HK-2 (cell line): ENCODE results near the gene TP53RK.

Source experiments
- DNase-seq: peaks from one replicate; pipeline ENCODE4 v3.0.0-alpha.2; 2018; ENCODE audit not compliant: unreplicated experiment

Gene TP53RK

DNA sequence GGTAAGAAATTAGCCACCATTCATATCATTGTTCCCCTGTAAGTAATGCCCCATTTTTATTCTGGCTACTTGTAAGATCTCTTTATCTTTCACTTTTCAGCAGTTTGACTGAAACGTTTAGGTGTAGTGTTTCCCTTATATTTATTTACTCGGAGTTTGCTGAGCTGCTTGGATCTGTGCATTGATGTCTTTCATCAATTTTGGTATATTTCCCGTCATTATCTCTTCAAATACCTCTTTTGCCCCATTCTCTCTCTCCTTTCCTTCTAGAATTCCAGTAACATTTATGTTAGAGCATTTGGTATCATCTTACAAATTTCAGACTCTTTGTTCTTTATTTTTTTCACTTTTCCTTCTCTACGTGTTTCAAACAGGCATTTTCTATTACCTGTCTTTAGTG lies 28.8 kb downstream of the TP53RK start:
- no peak for DNase-seq

DNA sequence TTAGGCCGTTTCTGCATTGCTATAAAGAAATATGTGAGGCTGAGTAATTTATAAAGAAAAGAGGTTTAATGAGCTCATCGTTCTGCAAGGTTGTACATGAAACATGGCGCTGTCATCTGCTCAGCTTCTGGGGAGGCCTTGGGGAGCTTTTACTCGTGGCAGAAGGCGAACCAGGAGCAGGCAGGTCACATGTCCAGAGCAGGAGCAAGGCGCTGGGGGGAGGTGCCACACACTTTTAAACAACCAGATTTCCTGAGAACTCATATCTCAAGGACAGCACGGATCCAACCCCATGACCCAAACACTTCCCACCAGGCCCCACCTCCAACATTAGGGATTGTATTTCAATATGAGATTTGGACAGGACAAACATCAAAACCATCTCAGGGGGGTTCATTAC lies 31.6 kb downstream of the TP53RK start:
- DNase-seq: no peak

DNA sequence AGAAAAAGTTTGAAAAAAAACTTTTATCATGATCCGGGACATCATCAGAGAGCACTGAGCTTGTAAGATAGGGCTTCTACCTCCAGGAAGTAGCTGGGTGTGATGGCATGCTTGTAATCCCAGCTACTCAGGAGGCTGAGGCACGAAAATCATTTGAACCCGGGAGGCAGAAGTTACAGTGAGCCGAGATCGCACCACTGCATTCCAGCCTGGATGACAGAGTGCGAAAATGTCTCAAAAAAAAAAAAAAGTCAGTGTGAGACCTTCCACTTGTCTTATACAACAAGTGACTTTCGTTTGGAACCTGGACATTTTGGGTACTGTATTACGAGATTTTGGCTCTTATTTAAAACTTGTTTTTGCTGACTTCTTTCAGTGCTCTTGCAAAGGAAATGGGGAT lies 32.1 kb downstream of the TP53RK start:
- DNase-seq: no peak

DNA sequence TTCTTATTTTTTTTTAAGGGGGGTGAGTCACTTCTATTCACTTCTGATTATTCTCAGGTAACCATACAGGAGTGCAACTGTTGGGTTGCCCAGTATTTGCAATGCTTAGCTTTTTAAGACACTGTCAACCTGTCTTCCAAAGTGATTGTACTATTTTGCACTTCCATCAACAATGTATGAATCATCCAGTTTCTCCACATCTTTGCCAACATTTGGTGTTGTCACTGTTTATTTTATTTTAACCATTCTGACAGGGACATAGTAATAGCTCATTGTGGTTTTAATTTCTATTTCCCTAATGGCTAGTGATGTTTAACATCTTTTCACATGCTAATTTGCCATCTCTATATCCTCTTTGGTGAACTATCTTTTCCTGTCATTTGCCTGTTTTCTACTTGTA lies 36.5 kb downstream of the TP53RK start:
- DNase-seq: no peak

- DNase-seq: no peak
Measured at GRCh38 chr20:46651091-46651962, 37.9 kb downstream of the TP53RK start, which contains the start of gene SLC13A3. Gene SLC13A3, minus strand, starts transcription at chr20:46651459. Its CDS starts 38 bp downstream, at chr20:46651421.

DNA sequence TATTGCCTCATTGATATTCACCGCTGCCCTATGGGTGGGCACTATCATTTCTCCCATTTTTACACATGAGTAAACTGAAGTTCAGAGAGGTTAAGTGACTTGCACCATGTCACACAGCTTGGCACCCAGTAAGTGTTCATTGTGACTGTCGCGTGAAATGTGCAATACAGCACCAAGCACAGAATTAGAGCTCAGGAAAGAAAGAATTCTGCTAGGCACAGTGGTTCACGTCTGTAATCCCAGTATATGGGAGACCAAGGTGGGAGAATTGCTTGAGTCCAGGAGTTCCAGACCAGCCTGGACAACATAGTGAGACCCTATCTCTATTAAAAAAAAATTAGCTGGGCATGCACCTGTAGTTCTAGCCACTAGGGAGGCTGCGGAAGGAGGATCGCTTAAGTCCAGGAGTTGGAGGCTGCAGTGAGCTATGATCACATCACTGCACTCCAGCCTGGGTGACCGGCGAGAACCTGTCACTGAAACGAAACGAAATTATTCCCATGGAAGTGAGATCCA lies 38.6 kb downstream of the TP53RK start:
- DNase-seq: no peak

DNA sequence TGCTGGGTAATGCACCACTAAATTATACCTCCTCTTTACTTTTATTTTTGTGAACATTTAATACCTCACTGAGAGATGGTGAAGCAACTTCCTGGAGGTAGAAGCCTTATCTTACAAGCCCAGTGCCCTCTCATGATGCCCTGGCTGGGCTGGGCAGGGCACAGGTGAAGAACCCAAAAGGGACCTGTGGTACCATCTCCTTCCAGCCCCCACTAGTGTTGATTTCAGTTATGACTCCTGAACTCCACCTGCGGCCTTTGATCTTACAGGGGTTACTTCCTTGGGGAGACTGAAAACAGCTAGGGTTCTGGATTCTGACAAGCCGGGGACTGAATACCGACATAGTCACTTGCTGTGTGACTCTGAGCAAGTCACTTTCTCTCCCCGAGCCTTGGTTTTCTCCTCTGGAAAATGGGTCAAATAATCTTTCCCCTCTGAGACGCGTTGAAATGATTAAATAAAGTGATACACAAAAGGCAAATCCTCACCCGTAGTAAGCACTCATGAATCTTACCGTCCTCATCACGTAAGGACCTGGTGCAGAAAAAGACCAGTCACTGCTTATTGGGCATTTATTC lies 39.2 kb downstream of the TP53RK start:
- DNase-seq: no peak

- no peak for DNase-seq
Measured at GRCh38 chr20:46649650-46649949, 39.6 kb downstream of the TP53RK start.

DNA sequence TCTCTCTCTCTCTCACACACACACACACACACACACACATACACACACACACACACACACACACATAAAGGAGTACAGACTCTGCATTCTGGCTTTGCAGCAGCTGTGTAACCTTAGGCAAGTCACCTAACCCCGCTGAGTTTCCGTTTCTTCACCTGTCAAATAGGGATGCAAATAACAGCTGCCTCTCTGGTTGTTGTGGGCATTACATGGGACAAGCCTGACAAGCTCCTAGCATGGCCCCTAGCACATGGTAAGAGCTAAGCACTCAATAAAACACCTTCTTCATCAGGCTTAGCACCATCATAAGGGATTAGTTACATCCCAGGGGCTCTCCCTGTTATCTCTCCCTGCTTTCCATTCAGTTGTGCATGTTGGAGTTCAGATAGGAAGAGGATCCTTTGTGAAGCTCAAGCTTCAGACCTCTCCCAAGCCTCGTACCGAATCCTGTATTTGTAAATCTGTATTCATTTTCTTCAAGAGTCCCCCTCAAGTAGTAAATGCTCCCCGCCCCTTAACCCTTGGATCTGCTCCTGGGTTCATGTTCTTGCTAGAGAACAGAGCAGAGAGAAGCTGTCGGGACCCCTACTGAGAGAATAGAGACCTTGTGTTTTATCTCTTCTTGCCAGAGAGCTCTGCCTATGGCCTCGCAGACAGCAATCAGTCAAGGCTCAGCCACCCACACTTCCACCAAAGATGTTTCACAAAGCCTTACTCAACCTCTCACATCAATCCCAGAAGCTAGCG lies 40.2 kb downstream of the TP53RK start:
- DNase-seq: no peak

GRCh38 chr20:46647469-46647868 lies 41.8 kb downstream of the TP53RK start:
- DNase-seq: no peak

GRCh38 chr20:46646659-46647380 lies 42.4 kb downstream of the TP53RK start:
- no peak for DNase-seq

GRCh38 chr20:46646122-46646521 lies 43.1 kb downstream of the TP53RK start:
- no peak for DNase-seq

- DNase-seq: no peak
Measured at GRCh38 chr20:46644733-46645132, 44.5 kb downstream of the TP53RK start.

GRCh38 chr20:46644160-46644559 lies 45.1 kb downstream of the TP53RK start:
- no peak for DNase-seq

- DNase-seq: no peak
Measured at GRCh38 chr20:46642969-46643343, 46.3 kb downstream of the TP53RK start.

DNA sequence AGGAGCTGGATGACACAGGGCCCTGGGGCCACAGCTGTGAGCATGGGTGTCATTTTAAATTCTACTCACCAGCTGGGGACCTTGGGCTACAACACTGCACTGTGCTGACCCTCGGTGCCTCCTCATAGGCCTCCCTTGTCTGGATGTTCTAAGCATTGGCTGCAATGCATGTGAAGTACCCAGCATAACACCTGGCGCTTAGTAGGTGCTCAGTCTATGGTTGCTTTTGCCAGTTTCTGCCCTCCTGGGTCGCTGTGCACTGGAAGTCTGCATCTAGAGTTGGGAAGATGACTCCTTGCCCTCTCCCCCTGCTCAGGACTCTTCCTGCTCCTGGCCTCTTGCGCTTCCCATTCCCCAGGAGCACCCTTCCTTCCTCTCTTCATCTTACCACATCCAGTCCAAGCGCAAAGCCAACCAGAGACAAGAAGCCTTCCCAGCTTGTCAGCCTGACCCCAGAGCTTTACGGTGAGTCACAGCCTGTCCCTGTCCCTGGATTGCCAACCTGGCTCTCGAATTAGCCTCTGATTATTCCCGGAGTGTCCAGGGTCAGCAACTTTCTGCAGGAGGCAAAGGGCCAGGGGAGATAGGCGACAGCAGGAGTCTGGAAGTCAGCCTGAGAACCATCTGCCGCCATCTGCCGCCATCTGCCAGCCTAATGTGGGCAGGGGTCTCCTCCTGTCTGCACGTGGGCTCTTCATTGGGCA lies 46.8 kb downstream of the TP53RK start:
- no peak for DNase-seq

DNA sequence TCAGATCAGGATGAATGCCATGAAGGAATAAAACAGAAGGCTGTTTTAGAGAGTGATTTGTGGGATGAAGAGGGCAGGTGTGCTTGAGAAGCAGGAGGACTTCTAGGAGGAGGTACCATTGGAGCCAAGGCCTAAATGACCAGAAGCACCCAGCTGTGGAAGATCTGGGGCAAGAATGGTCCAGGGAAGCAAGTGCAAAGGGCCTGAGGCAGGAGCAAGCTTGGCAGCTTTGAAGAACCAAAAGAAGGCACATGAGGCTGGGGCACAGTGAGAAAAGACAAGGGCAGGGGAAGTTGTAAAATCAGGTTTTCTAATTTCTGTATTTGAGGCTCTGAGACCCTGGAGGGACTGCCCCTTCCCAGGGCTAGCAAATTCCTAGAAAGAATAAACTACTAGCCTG lies 47.8 kb downstream of the TP53RK start:
- DNase-seq: no peak

GRCh38 chr20:46640536-46641311 lies 48.5 kb downstream of the TP53RK start:
- no peak for DNase-seq

DNA sequence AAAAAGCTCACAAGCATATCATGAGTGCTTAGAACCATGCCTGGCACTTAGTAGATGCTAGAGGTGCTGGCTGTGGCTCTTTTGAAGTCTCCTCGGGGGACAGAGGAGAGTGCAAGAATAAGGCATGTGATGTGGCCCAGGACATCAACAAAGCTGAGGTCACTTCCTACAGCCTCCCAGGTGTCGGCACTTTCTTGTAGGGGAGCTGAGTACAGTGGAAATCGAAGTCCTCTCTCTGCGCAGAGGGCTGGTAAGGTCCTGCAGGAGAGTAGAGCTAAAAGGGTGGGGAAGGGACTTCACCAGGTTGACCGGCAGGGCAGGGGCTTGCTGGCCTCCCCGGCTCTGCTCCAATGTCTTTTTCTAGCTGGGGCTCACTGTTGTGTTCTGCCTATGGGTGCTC lies 49.2 kb downstream of the TP53RK start:
- no peak for DNase-seq

GRCh38 chr20:46639587-46639986 lies 49.7 kb downstream of the TP53RK start:
- DNase-seq: no peak

GRCh38 chr20:46638898-46639274 lies 50.4 kb downstream of the TP53RK start:
- DNase-seq: no peak
